ENCODE measurements around the gene RANBP1. TPM values are rescaled to one million over a fixed set of nuclear protein-coding genes. Genes with fewer than 3 reads are reported as not detected.

RANBP1 gene
- total RNA-seq, 1 experiment from 2014 or later: 443 TPM

GRCh38 chr22:20176421-20177085, 60.6 kb downstream of the RANBP1 start:
- ChIA-PET POLR2A (no interaction called here), CTCF (interaction anchor here (1.6 to 4.4 kb wide), 5 partner anchors 10 to 63 kb away, joined by 4 to 44 read pairs (median 19); no protein-coding TSS in a partner anchor)
- no peak for DNase-seq (ENCODE audit: low spot score)
- no peak overlapping the region for H3K27ac Mint-ChIP-seq
- ATAC-seq: no peak
- no peaks in the 10 kb centered on the region for H3K9me3 Mint-ChIP-seq
- no peaks in the 10 kb centered on the region for H3K27me3 Mint-ChIP-seq (ENCODE audit: low read depth)
- TF ChIP-seq IRF2 (CRISPR knock-in tag; IDR thresholded peaks at IDR 0.05; ENCODE audit: borderline replicate concordance, low read depth) (no peak), ZNF281 (CRISPR knock-in tag; IDR thresholded peaks at IDR 0.05) (no peak), CDX4 (CRISPR knock-in tag; IDR thresholded peaks at IDR 0.05; ENCODE audit: borderline replicate concordance) (no peak), ZNF317 (CRISPR knock-in tag; IDR thresholded peaks at IDR 0.05; ENCODE audit: borderline replicate concordance, low read depth) (no peak), GABPB1 (CRISPR knock-in tag; IDR thresholded peaks at IDR 0.05) (no peak), ZNF416 (CRISPR knock-in tag; IDR thresholded peaks at IDR 0.05) (no peak), OVOL2 (CRISPR knock-in tag; IDR thresholded peaks at IDR 0.05; ENCODE audit: borderline replicate concordance) (no peak), ATF6 (CRISPR knock-in tag; IDR thresholded peaks at IDR 0.05) (no peak), JUN (CRISPR knock-in tag; IDR thresholded peaks at IDR 0.05) (no peak), USF2 (CRISPR knock-in tag; IDR thresholded peaks at IDR 0.05) (no peak), TEAD1 (CRISPR knock-in tag; IDR thresholded peaks at IDR 0.05) (no peak), STAT6 (CRISPR knock-in tag; conservative IDR thresholded peaks at IDR 0.05; ENCODE audit: low read depth) (no peak), ESRRA (CRISPR knock-in tag; IDR thresholded peaks at IDR 0.05; ENCODE audit: borderline replicate concordance) (no peak), MYBL2 (CRISPR knock-in tag; IDR thresholded peaks at IDR 0.05) (no peak), CBFB (CRISPR knock-in tag; IDR thresholded peaks at IDR 0.05; ENCODE audit: low read depth) (no peak), E2F5 (CRISPR knock-in tag; IDR thresholded peaks at IDR 0.05) (no peak), NFE2L1 (CRISPR knock-in tag; IDR thresholded peaks at IDR 0.05) (no peak)
- TF ChIP-seq, protein P1, sequence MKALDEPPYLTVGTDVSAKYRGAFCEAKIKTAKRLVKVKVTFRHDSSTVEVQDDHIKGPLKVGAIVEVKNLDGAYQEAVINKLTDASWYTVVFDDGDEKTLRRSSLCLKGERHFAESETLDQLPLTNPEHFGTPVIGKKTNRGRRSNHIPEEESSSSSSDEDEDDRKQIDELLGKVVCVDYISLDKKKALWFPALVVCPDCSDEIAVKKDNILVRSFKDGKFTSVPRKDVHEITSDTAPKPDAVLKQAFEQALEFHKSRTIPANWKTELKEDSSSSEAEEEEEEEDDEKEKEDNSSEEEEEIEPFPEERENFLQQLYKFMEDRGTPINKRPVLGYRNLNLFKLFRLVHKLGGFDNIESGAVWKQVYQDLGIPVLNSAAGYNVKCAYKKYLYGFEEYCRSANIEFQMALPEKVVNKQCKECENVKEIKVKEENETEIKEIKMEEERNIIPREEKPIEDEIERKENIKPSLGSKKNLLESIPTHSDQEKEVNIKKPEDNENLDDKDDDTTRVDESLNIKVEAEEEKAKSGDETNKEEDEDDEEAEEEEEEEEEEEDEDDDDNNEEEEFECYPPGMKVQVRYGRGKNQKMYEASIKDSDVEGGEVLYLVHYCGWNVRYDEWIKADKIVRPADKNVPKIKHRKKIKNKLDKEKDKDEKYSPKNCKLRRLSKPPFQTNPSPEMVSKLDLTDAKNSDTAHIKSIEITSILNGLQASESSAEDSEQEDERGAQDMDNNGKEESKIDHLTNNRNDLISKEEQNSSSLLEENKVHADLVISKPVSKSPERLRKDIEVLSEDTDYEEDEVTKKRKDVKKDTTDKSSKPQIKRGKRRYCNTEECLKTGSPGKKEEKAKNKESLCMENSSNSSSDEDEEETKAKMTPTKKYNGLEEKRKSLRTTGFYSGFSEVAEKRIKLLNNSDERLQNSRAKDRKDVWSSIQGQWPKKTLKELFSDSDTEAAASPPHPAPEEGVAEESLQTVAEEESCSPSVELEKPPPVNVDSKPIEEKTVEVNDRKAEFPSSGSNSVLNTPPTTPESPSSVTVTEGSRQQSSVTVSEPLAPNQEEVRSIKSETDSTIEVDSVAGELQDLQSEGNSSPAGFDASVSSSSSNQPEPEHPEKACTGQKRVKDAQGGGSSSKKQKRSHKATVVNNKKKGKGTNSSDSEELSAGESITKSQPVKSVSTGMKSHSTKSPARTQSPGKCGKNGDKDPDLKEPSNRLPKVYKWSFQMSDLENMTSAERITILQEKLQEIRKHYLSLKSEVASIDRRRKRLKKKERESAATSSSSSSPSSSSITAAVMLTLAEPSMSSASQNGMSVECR (CRISPR knock-in tag; IDR thresholded peaks at IDR 0.05; ENCODE audit: borderline replicate concordance): no peak
- TF ChIP-seq, protein P2, sequence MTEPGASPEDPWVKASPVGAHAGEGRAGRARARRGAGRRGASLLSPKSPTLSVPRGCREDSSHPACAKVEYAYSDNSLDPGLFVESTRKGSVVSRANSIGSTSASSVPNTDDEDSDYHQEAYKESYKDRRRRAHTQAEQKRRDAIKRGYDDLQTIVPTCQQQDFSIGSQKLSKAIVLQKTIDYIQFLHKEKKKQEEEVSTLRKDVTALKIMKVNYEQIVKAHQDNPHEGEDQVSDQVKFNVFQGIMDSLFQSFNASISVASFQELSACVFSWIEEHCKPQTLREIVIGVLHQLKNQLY (CRISPR knock-in tag; IDR thresholded peaks at IDR 0.05): no peak
- H3K4me1 Mint-ChIP-seq: no peaks in the 10 kb centered on the region
- no peaks in the 10 kb centered on the region for H3K36me3 Mint-ChIP-seq
- no peak overlapping the region for H3K4me3 Mint-ChIP-seq
